Fibroblast of skin of abdomen (primary cell): ENCODE results near the gene HDAC2. TPM values are rescaled to one million over a fixed set of nuclear protein-coding genes. Genes with fewer than 3 reads are reported as not detected.
"Not testable (repeated sequence)": the region's sequence is repeated elsewhere in the genome, so short reads cannot be mapped to it uniquely, and the experiment has no call there.

Experiments used
- DNase-seq: peaks from one replicate; pipeline ENCODE4 v3.0.0-alpha.2; 2013
- polyA plus RNA-seq, 2 experiments: library from polyadenylated mRNA; unstranded; fragments of 120-200 nt; gene quantifications; one replicate each; pipeline ENCODE4 v1.2.1, GENCODE V29; 2013; ENCODE audit not compliant: insufficient read length in 2 of 2

The HDAC2 gene
- 145 TPM for polyA plus RNA-seq (2013, experiment 1 of 2; ENCODE audit: insufficient read length)
- polyA plus RNA-seq (2013, experiment 2 of 2; ENCODE audit: insufficient read length), result 154 TPM

GRCh38 chr6:113970805-113971676 is at the start of gene HDAC2:
Gene HDAC2, minus strand, starts transcription at chr6:113971148. Its CDS starts 240 bp downstream, at chr6:113970908.
- DNase-seq, result peak; percentile 86

- DNase-seq, result no peak
Observed at GRCh38 chr6:114020196-114020595, 49.2 kb upstream of the HDAC2 start.

- peak; percentile 40 for DNase-seq
Observed at GRCh38 chr6:114017146-114017545, 46.2 kb upstream of the HDAC2 start.

- not testable (repeated sequence) for DNase-seq
Observed at GRCh38 chr6:114014106-114014505, 43.2 kb upstream of the HDAC2 start.

- not testable (repeated sequence) for DNase-seq
Observed at GRCh38 chr6:114011486-114011885, 40.5 kb upstream of the HDAC2 start.

DNA sequence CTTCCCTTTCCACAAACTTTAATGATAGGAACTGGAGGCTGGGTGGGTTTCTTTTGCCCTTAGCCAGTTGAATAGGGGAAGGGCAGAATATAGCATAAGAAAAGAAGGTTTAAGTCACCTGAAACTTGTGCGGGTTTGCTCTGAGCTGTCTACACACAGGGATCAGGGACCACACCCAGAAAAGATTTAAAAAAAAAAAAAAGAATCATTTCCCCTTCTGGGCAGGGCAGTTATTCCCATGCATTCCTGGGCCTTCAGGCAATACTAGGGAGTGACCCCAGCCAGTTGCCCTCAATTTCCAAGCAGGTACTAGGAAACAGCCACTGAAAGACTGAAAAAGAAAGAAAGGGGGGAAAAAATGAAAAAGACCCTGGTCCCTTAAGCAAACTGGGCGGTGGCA is 39.6 kb upstream of the HDAC2 start:
- DNase-seq, result no peak

DNA sequence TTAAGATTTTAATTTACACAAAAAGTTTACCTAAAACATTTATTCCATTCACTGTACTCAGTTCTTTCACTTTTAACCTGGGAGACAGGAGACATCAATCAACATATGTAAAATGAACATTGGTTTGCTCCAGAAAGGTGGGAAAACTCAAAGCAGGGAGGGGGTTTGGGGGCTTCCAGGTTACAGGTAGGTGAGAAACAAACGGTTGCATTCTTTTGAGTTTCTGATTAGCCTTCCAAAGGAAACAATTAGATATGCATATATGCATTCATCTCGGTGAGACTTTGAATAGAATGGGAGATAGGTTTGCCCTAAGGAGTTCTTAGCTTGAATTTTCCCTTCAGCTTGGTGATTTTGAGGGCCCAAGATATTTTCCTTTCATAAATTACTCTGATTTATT is 38.2 kb upstream of the HDAC2 start:
- no peak for DNase-seq

- DNase-seq, result no peak
Observed at GRCh38 chr6:114008331-114008730, 37.4 kb upstream of the HDAC2 start.

DNA sequence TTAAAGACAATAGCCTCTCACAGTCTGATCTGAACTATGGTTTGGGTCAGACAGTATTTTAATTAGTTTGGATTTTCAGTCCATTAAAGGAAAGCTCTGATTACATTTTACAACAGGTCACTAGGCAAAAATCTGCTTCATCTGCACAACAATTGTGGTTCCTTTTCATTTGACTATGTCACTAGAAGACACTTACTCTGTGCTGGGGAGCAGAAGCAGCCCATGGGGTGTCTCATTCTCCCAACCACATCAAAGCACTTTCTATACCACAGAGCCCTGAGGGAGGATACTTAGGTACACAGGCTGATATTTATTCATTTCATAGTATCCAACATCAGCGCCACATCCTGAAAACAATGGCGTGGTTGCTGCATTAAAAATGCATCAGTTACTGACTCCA is 36.6 kb upstream of the HDAC2 start:
- DNase-seq, result no peak

DNA sequence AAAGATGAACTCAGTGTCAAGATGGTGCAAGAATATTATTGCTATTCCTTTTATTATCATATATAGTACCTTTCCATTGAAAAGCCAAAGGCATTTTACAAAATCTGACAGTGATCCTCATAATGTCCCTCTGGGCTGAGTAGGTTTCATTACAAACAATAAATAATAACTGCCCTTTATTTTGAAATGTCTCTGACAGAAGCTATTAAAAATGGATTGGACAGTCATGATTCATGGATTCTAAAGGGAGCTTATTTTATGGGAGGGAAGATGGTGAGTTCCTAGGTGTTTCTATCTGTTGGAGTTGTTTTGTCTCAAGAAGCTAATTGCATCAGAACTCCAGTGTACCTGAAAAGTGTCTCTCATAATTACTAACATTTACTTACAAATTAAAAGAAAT is 30.4 kb upstream of the HDAC2 start:
- no peak for DNase-seq

DNA sequence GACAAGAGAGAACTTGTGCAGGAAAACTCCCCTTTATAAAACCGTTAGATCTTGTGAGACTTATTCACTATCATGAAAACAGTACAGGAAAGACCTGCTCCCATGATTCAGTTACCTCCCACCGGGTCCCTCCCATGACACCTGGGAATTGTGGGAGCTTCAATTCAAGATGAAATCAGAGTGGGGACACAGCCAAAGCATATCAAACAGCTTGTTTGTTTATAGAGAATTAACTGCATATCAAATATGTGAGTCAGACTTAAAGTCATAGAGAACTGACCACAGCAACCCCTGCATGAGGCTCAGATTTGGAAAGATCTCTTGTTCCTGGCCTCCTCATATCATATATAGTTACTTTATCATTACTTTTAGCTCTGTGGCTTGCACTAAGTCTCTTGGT is 29.1 kb upstream of the HDAC2 start:
- DNase-seq, result peak; percentile 24

DNA sequence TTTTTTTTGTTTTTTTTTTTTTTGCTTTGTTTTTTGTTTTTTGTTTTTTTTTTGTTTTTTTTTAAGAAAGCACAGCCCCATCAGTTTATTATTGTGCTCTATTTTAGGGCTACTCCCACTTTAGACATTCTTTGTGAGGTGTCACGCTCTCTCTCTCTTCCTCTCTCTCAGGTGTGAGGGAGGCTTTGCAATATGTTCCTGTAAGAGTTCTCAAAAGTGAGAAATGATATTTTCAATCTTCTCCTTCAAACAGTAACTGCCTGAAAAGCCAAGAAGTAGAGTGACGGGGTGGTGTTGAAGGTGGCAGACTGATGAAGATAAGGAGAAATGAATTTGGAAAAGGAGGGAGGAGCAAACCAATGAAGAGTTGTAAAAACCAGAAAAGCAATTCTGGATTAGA is 28.3 kb upstream of the HDAC2 start:
- no peak for DNase-seq

DNA sequence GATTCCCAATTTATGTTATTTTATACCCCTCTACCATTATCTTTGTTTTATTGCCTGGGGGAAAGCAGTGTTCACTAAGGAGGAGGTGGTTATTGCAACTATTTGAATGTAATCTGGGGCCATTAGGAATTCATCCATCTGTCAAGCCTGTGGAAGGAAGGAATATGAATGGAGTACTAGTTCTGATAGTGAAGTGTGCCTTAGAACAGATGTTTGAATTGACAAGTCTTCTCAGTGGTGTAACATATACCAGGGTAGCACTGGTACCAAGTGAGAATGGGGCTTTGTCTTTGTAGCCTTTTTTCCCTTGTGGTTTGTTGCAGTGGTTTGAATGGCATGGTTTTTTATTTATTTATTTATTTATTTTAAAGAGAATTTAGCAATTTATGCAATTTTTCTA is 27.9 kb upstream of the HDAC2 start:
- no peak for DNase-seq

- DNase-seq, result peak; percentile 84
Observed at GRCh38 chr6:113997116-113997515, 26.2 kb upstream of the HDAC2 start.

DNA sequence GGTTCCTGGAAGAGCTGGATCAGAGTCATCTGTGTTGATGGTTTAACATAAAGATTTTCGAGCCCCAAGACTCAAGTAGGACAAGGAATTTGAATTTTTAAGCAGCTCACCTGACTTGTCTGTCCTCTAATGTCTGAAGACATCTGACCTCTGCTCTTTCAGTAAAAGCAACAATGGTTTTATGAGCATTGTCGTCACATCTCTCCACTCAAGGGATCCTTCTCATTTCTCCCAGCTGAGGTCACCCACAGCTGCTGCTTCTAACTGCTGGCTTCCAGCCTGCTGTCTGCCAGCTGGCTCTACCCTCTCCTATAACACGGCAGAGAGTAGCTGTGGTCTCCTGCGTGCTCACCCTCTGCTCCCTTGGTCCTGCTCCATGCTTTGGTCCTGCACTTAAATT is 24.7 kb upstream of the HDAC2 start:
- DNase-seq, result peak; percentile 93

GRCh38 chr6:113994934-113995342 is 24.0 kb upstream of the HDAC2 start:
- DNase-seq, result peak; percentile 91

- peak; percentile 23 for DNase-seq
Observed at GRCh38 chr6:113989675-113990074, 18.7 kb upstream of the HDAC2 start.

- not testable (repeated sequence) for DNase-seq
Observed at GRCh38 chr6:113982675-113983074, 11.7 kb upstream of the HDAC2 start.

GRCh38 chr6:113982055-113982550 is 11.2 kb upstream of the HDAC2 start:
- no peak for DNase-seq

- DNase-seq, result no peak
Observed at GRCh38 chr6:113980937-113981554, 10.1 kb upstream of the HDAC2 start.

- DNase-seq, result no peak
Observed at GRCh38 chr6:113979937-113980336, 9.0 kb upstream of the HDAC2 start.

GRCh38 chr6:113978084-113978675 is 7.2 kb upstream of the HDAC2 start:
- DNase-seq, result no peak

DNA sequence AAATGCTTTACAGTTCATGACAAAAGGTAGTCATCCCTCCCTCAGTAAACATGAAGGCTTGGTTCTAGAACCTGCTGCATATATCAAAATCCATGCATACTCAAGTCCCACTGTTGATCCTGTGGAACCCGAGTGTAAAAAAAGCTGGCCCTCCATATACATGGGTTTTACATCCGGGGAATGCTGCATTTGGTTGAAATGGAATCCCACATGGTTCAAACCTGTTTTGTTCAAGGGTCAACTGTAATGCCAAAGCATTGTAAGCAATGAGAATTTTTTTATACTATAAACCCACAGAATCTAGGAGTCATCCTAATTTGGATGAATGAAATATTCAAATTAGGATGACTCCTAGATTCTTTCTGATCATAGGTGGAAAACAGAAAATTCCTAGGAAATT is 5.9 kb upstream of the HDAC2 start:
- DNase-seq, result peak; percentile 35
